Measurements from ENCODE around the gene SPATA2L. TPM values are rescaled to one million over a fixed set of nuclear protein-coding genes. Genes with fewer than 3 reads are reported as not detected.

Gene SPATA2L
- total and polyA plus RNA-seq, 2 of the 8 experiments (the other 6 are each of a cell fraction or from before 2014, with no cell fraction given) = 9.3 to 12.5 TPM

GRCh38 chr16:89708481-89708931 is 7.0 kb upstream of the SPATA2L start (continued):
- TF ChIP-seq USF2 (IDR thresholded peaks at IDR 0.05; ENCODE audit: low read length) = no peak
- no peak for TF ChIP-seq CTBP2 (IDR thresholded peaks at IDR 0.05; ENCODE audit: borderline replicate concordance, insufficient read depth, insufficient read length, low read length)
- TF ChIP-seq CBX5 (IDR thresholded peaks at IDR 0.05; ENCODE audit: low read depth, low read length) = no peak
- TF ChIP-seq NANOG (IDR thresholded peaks at IDR 0.05; ENCODE audit: insufficient read depth, low read depth, low read length, poor library complexity, severe bottlenecking) = no peak
- TF ChIP-seq KDM1A (IDR thresholded peaks at IDR 0.05; ENCODE audit: borderline replicate concordance, low read length) = no peak

Data from H1 (cell line).